GM12878 (cell line): ENCODE measurements around the gene VTI1A.

ENCODE experiments used
- CTCF ChIP-seq, 3 experiments: IDR thresholded peaks in 2 of 3; conservative IDR thresholded peaks in 1 of 3; 2 replicates each; pipeline ENCODE4 v1.5.1; 2011; ENCODE audit warnings: low read depth in 3 of 3, low read length in 3 of 3, mild to moderate bottlenecking in 3 of 3, control low read depth in 2 of 3, moderate library complexity in 2 of 3, inconsistent platforms in 1 of 3, mixed read lengths in 1 of 3; ENCODE audit not compliant: control insufficient read depth in 2 of 3, insufficient read depth in 1 of 3; ENCODE audit errors: extremely low read depth in 1 of 3
- DPF2 ChIP-seq: fragments of 450-650 bp; IDR thresholded peaks from 2 replicates; pipeline ENCODE4 v1.6.1; 2017; ENCODE audit warnings: mild to moderate bottlenecking
- EP300 ChIP-seq, 2 experiments: fragments of 150-350 bp in 1 of 2; IDR thresholded peaks; 2 replicates each; pipeline ENCODE4 v1.6.1; 2011 to 2012; ENCODE audit warnings: low read depth in 2 of 2, low read length in 2 of 2, borderline replicate concordance in 1 of 2, improper control_type of control experiment in 1 of 2, inconsistent platforms in 1 of 2; ENCODE audit not compliant: control insufficient read depth in 1 of 2
- EZH2 ChIP-seq: IDR thresholded peaks from 2 replicates; pipeline ENCODE4 v1.6.1; 2012; ENCODE audit warnings: low read depth, mild to moderate bottlenecking, control low read depth, inconsistent platforms, low read length, borderline replicate concordance; ENCODE audit not compliant: control insufficient read depth
- HDAC6 ChIP-seq: fragments of 200-600 bp; sonication (generic); IDR thresholded peaks from one replicate; pipeline ENCODE4 v1.8.0; 2017; ENCODE audit warnings: antibody characterized with exemption; ENCODE audit not compliant: unreplicated experiment
- MXI1 ChIP-seq: fragments of 150-350 bp; IDR thresholded peaks from 2 replicates; pipeline ENCODE4 v1.6.1; 2011; ENCODE audit warnings: low read depth, mild to moderate bottlenecking, inconsistent platforms, low read length, improper control_type of control experiment
- MYC ChIP-seq: IDR thresholded peaks from 2 replicates; pipeline ENCODE4 v1.6.1; 2011; ENCODE audit warnings: mild to moderate bottlenecking, low read length, moderate library complexity, inconsistent platforms; ENCODE audit not compliant: insufficient read depth, insufficient replicate concordance, insufficient read length, severe bottlenecking
- RAD21 ChIP-seq: IDR thresholded peaks from 2 replicates; pipeline ENCODE4 v1.6.1; 2011; ENCODE audit warnings: mild to moderate bottlenecking, low read depth, low read length, moderate library complexity; ENCODE audit not compliant: insufficient read depth
- RFX5 ChIP-seq: IDR thresholded peaks from 2 replicates; pipeline ENCODE4 v1.6.1; 2011; ENCODE audit warnings: low read depth, low read length, improper control_type of control experiment
- TAF1 ChIP-seq: IDR thresholded peaks from 2 replicates; pipeline ENCODE4 v1.6.1; 2011; ENCODE audit warnings: mild to moderate bottlenecking, low read depth, low read length, borderline replicate concordance
- ZNF687 ChIP-seq: fragments of 450-650 bp; IDR thresholded peaks from 2 replicates; pipeline ENCODE4 v1.6.1; 2017; ENCODE audit warnings: mild to moderate bottlenecking, moderate library complexity
- TF ChIP-seq, protein P1 (sequence below): IDR thresholded peaks from 2 replicates; pipeline ENCODE4 v1.6.1; 2012; ENCODE audit warnings: low read depth, low read length, improper control_type of control experiment

GRCh38 chr10:112858986-112859651 lies 412.1 kb downstream of the VTI1A start:
- no peak for TF ChIP-seq DPF2
- TF ChIP-seq CTCF (IDR thresholded peaks at IDR 0.05 in 2 of 3, conservative IDR thresholded peaks at IDR 0.05 in 1 of 3; ENCODE audit: control insufficient read depth in 2 of 3, extremely low read depth in 1 of 3, insufficient read depth in 1 of 3, low read depth in 3 of 3, low read length in 3 of 3): no peak
- no peak for TF ChIP-seq EZH2
- no peak for TF ChIP-seq MXI1
- TF ChIP-seq TAF1: no peak
- no peak for TF ChIP-seq EP300 (IDR thresholded peaks at IDR 0.05; ENCODE audit: borderline replicate concordance in 1 of 2, control insufficient read depth in 1 of 2, low read depth in 2 of 2, low read length in 2 of 2)
- no peak for TF ChIP-seq MYC
- no peak for TF ChIP-seq RAD21
- TF ChIP-seq RFX5: no peak
- TF ChIP-seq HDAC6: no peak
- TF ChIP-seq ZNF687: no peak
- TF ChIP-seq, protein P1, sequence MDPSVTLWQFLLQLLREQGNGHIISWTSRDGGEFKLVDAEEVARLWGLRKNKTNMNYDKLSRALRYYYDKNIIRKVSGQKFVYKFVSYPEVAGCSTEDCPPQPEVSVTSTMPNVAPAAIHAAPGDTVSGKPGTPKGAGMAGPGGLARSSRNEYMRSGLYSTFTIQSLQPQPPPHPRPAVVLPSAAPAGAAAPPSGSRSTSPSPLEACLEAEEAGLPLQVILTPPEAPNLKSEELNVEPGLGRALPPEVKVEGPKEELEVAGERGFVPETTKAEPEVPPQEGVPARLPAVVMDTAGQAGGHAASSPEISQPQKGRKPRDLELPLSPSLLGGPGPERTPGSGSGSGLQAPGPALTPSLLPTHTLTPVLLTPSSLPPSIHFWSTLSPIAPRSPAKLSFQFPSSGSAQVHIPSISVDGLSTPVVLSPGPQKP: no peak
